Neural cell (in vitro differentiated cells): Measurements from ENCODE around the gene DHX34. TPM values are rescaled to one million over a fixed set of nuclear protein-coding genes. Genes with fewer than 3 reads are reported as not detected.
"Not testable (repeated sequence)": the region's sequence is repeated elsewhere in the genome, so short reads cannot be mapped to it uniquely, and the experiment has no call there.

ENCODE experiments used
- H2AFZ ChIP-seq: fragments of 200-600, 300-800 bp; sonication (generic), shearing (Covaris generic); 2 replicates; pipeline ENCODE4 v1.6.0; 2014; ENCODE audit warnings: low read depth, mild to moderate bottlenecking, antibody characterized with exemption, low read length, moderate library complexity
- H3F3A ChIP-seq: fragments of 200-600 bp; shearing (Covaris generic); 2 replicates; pipeline ENCODE4 v1.6.1; 2016; ENCODE audit warnings: mild to moderate bottlenecking, moderate library complexity, mixed read lengths, antibody characterized with exemption, low read length; ENCODE audit not compliant: insufficient read depth, poor library complexity, severe bottlenecking
- H3K27ac ChIP-seq: fragments of 200-600, 300-800 bp; sonication (generic), shearing (Covaris generic); 2 replicates; pipeline ENCODE4 v1.5.1; 2014; ENCODE audit warnings: mild to moderate bottlenecking, low read length, moderate library complexity
- H3K27me3 ChIP-seq: fragments of 300-800, 200-600 bp; sonication (generic), shearing (Covaris generic); 2 replicates; pipeline ENCODE4 v1.6.0; 2014; ENCODE audit warnings: mild to moderate bottlenecking, low read depth, low read length, moderate library complexity; ENCODE audit not compliant: insufficient read depth
- H3K36me3 ChIP-seq: fragments of 300-800, 200-600 bp; sonication (generic), shearing (Covaris generic); 2 replicates; pipeline ENCODE4 v1.5.1; 2014; ENCODE audit warnings: mild to moderate bottlenecking, antibody characterized with exemption, low read length, moderate library complexity; ENCODE audit not compliant: insufficient read depth
- H3K4me2 ChIP-seq: fragments of 300-800, 200-600 bp; sonication (generic), shearing (Covaris generic); 2 replicates; pipeline ENCODE4 v1.6.0; 2014; ENCODE audit warnings: mild to moderate bottlenecking, low read length
- H3K4me3 ChIP-seq: fragments of 300-800, 200-600 bp; sonication (generic), shearing (Covaris generic); 2 replicates; pipeline ENCODE4 v1.5.1; 2014; ENCODE audit warnings: mild to moderate bottlenecking, low read length, moderate library complexity
- H3K79me2 ChIP-seq: fragments of 200-600 bp; shearing (Covaris generic); replicated peaks from 2 replicates; pipeline ENCODE4 v1.6.0; 2014; ENCODE audit warnings: mild to moderate bottlenecking, low read length, moderate library complexity; ENCODE audit not compliant: insufficient read depth
- H3K9ac ChIP-seq: fragments of 300-800, 200-600 bp; sonication (generic), shearing (Covaris generic); 2 replicates; pipeline ENCODE4 v1.6.1; 2016; ENCODE audit warnings: mild to moderate bottlenecking, low read length, mixed read lengths
- H3K9me2 ChIP-seq: fragments of 200-600 bp; shearing (Covaris generic); 2 replicates; pipeline ENCODE4 v1.6.1; 2016; ENCODE audit warnings: mild to moderate bottlenecking, low read length, mixed read lengths; ENCODE audit not compliant: insufficient read depth
- H3K9me3 ChIP-seq: fragments of 200-600, 300-800 bp; sonication (generic), shearing (Covaris generic); 2 replicates; pipeline ENCODE4 v1.6.1; 2016; ENCODE audit warnings: mild to moderate bottlenecking, mixed run types, low read length, moderate library complexity, mixed read lengths
- H4K20me1 ChIP-seq: fragments of 200-600 bp; shearing (Covaris generic); 2 replicates; pipeline ENCODE4 v1.6.1; 2016; ENCODE audit warnings: mild to moderate bottlenecking, mixed run types; ENCODE audit not compliant: insufficient read depth
- CTCF ChIP-seq: fragments of 450-650 bp; IDR thresholded peaks from 2 replicates; pipeline ENCODE4 v1.5.1; 2014; ENCODE audit warnings: antibody characterized with exemption, mild to moderate bottlenecking, moderate library complexity; ENCODE audit not compliant: poor library complexity, severe bottlenecking
- EP300 ChIP-seq: fragments of 450-650 bp; conservative IDR thresholded peaks from 2 replicates; pipeline ENCODE4 v1.6.1; 2014; ENCODE audit warnings: antibody characterized with exemption, mild to moderate bottlenecking, moderate library complexity; ENCODE audit not compliant: poor library complexity, severe bottlenecking
- EZH2 ChIP-seq: fragments of 200-600, 300-800 bp; shearing (Covaris generic), sonication (generic); IDR thresholded peaks from 2 replicates; pipeline ENCODE4 v1.6.1; 2014; ENCODE audit warnings: antibody characterized with exemption, low read length, borderline replicate concordance, mild to moderate bottlenecking; ENCODE audit not compliant: insufficient read depth, poor library complexity, severe bottlenecking
- MXI1 ChIP-seq: fragments of 450-650 bp; conservative IDR thresholded peaks from 2 replicates; pipeline ENCODE4 v1.6.1; 2014; ENCODE audit warnings: antibody characterized with exemption, mild to moderate bottlenecking; ENCODE audit not compliant: poor library complexity, severe bottlenecking
- POLR2AphosphoS5 ChIP-seq: IDR thresholded peaks from 2 replicates; pipeline ENCODE4 v1.6.1; 2012
- RAD21 ChIP-seq: fragments of 450-650 bp; conservative IDR thresholded peaks from 2 replicates; pipeline ENCODE4 v1.6.1; 2014; ENCODE audit warnings: antibody characterized with exemption, mild to moderate bottlenecking, moderate library complexity
- REST ChIP-seq: IDR thresholded peaks from 2 replicates; pipeline ENCODE4 v1.6.1; 2012; ENCODE audit warnings: borderline replicate concordance
- SMC3 ChIP-seq: fragments of 450-650 bp; conservative IDR thresholded peaks from 2 replicates; pipeline ENCODE4 v1.6.1; 2014; ENCODE audit warnings: antibody characterized with exemption, mild to moderate bottlenecking, moderate library complexity; ENCODE audit not compliant: poor library complexity
- TAF1 ChIP-seq: IDR thresholded peaks from 2 replicates; pipeline ENCODE4 v1.6.1; 2012; ENCODE audit warnings: low read depth
- polyA plus RNA-seq: library from polyadenylated mRNA; depleted of rRNA; stranded (reverse); fragments of >200 nt; gene quantifications from 2 replicates; pipeline ENCODE4 v1.2.3, GENCODE V29; 2014

The DHX34 gene
- polyA plus RNA-seq, 1 donor from 2014 or later: 11.7 TPM

GRCh38 chr19:47343194-47343802, 5.8 kb upstream of the DHX34 start:
- Histone ChIP-seq H3K79me2 (no peaks in the 10 kb centered on the region), H3K27ac (no peak overlapping the region), H3F3A (no peaks in the 10 kb centered on the region), H3K4me3 (no peak overlapping the region), H3K27me3 (no peaks in the 10 kb centered on the region), H2AFZ (no peak overlapping the region), H3K9ac (no peak overlapping the region), H3K36me3 (no peaks in the 10 kb centered on the region), H3K4me2 (no peak overlapping the region), H4K20me1 (no peaks in the 10 kb centered on the region), H3K9me2 (no peaks in the 10 kb centered on the region), H3K9me3 (no peaks in the 10 kb centered on the region)
- TF ChIP-seq POLR2AphosphoS5 (no peak), TAF1 (no peak), MXI1 (no peak), RAD21 (no peak), EZH2 (no peak), SMC3 (no peak), CTCF (no peak)

- Histone ChIP-seq H3K4me2 (no peak overlapping the region), H3K4me3 (no peak overlapping the region), H3K9me3 (no peaks in the 10 kb centered on the region), H2AFZ (no peak overlapping the region), H3K79me2 (no peaks in the 10 kb centered on the region), H3K27ac (no peak overlapping the region), H3K9ac (no peak overlapping the region), H3K27me3 (no peaks in the 10 kb centered on the region), H4K20me1 (no peaks in the 10 kb centered on the region), H3K9me2 (no peaks in the 10 kb centered on the region), H3K36me3 (no peaks in the 10 kb centered on the region), H3F3A (no peaks in the 10 kb centered on the region)
- no peak for TF ChIP-seq EZH2
- TF ChIP-seq POLR2AphosphoS5: no peak
- no peak for TF ChIP-seq MXI1
- no peak for TF ChIP-seq SMC3
- no peak for TF ChIP-seq CTCF
- TF ChIP-seq EP300: no peak
- TF ChIP-seq TAF1: no peak
- no peak for TF ChIP-seq REST
- TF ChIP-seq RAD21: no peak
Measured at GRCh38 chr19:47344425-47344824, 4.7 kb upstream of the DHX34 start.

DNA sequence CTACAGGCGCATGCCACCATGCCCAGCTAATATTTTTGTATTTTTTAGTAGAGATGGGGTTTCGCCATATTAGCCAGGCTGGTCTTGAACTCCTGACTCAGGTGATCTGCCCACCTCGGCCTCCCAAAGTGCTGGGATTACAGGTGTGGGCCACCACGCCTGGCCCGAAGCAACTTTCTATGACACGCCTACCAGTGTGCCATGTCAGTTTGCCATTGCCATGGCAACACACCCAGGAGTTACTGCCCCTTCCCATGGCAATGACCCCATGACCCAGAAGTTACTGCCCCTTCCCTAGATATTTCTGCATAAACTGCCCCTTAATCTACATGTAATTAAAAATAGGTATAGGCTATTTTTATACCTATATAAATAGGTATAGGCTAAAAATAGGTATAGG, 3.1 kb upstream of the DHX34 start:
- not testable (repeated sequence) for H3K4me2 ChIP-seq, H3K27ac ChIP-seq, H3F3A ChIP-seq, H4K20me1 ChIP-seq, H3K4me3 ChIP-seq, H3K9me3 ChIP-seq, H2AFZ ChIP-seq, H3K27me3 ChIP-seq, H3K9ac ChIP-seq, H3K36me3 ChIP-seq, H3K9me2 ChIP-seq
- peaks cover 12% of the 10 kb centered on the region for H3K79me2 ChIP-seq
